ENCODE measurements around the gene CCDC194. TPM values are rescaled to one million over a fixed set of nuclear protein-coding genes. Genes with fewer than 3 reads are reported as not detected.
A peak's percentile ranks its signal among the peaks of the same experiment; 100 is the strongest.

The CCDC194 gene
- polyA plus RNA-seq, 3 donors = 2.3 to 7.1 (median 2.9) TPM

DNA sequence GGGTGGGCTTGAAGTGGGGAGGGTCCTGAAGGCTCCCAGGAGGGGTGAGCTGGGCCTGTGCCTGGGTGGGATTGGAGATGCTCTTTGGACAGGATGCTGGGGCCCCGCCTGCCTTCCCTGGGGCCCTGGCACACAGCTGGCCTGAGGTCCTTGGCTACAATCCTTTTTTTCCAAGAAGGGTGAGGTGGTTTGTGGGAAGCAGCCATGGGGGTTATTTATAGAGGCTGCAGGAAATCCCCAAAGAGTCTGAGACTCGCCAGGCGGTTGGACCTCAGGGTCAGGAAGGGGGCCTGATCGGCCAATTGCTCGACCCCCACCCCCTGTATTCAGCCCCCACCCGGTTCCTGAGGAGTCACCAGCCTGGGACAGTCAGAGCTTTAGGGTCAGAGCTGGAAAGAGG, 46.6 kb downstream of the CCDC194 start:
- DNase-seq (ENCODE audit: extremely low read depth in 1 of 11, low read depth in 9 of 11, low spot score in 4 of 11) = no peak

DNA sequence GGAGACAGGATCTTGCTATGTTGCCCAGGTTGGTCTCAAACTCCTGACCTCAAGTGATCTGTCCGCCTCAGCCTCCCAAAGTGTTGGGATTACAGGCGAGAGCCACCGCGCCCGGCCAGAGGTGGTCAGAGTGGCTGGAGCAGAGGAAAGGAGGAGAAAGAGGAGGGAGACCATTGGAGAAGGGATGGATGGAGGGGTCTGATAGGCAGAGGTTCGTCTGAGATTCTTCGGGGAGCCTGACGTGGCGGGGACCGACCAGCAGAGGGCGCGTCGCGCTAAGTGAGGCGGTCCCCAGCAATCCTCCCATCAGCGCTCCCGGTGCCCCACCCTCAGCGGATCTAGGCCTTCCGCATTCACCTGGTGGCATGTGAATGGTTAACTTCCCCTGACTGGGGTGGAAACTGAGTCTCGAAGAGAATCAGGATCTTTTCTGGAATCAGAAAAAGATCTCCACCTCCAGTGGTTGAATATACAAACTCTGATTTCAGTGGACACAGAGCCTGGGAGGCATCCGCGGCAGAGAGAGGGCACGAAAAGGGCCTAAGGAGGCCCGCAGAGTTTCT, 47.8 kb downstream of the CCDC194 start:
- peak in 4 of 11 donors; percentile 49 to 70 (median 62) for DNase-seq (ENCODE audit: extremely low read depth in 1 of 11, low read depth in 9 of 11, low spot score in 4 of 11)

DNA sequence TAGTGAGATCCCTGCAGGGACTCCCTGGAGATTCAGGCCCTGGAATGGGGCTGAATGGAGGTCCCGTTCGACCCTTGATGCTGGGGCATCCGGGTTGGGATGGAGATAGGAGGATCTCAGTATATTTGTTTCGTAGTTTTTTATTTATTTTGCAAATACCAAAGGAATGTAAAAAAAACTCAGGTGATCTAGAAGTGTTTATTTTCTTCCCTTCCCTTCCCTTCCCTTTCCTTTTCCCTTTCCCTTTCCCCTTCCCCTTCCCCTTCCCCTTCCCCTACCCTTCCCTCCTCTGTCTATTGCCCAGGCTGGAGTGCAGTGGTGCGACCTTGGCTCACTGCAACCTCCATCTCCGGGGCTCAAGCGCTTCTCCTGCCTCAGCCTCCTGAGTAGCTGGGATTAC, 52.2 kb downstream of the CCDC194 start:
- DNase-seq (ENCODE audit: extremely low read depth in 1 of 11, low read depth in 9 of 11, low spot score in 4 of 11) = no peak

DNA sequence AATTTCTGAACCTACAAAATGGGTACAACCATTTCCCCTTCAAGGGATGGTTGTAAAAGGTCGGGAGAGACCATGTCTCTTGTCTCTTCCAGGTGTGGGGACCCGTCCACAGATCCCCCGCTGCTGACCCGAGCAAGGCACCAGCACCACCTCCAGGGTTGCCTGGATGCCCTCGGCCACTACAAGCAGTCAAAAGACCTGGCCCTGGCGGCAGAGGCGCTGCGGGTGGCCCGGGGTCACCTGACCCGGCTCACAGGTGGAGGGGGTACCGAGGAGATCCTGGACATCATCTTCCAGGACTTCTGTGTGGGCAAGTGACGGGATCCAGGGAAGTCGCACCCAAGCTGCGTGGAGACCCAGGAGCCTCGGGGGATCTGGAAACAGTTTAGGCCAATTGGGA, 52.6 kb downstream of the CCDC194 start:
- no peak for DNase-seq (ENCODE audit: extremely low read depth in 1 of 11, low read depth in 9 of 11, low spot score in 4 of 11)

DNA sequence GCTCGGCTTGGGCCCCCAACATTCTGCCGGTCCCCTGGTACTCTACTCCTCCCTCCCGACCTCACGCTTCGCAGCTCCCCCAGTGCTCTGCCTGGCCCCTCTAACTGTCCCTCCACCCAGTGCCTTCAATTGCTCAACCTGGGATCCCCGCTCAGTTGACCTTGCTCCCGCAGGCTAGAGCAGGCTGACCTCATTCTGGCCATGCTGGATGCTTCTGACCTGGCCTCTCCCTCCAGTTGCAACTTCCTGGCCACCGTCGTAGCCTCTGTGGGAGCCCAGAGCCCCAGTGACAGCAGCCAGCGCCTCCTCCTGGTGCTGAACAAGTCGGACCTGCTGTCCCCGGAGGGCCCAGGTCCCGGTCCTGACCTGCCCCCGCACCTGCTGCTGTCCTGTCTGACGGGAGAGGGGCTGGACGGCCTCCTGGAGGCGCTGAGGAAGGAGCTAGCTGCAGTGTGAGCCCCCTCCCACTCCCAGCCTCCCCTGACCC, 53.1 kb downstream of the CCDC194 start:
- no peak for DNase-seq (ENCODE audit: extremely low read depth in 1 of 11, low read depth in 9 of 11, low spot score in 4 of 11)

Other genes starting within 250 kb of the CCDC194 start
- gene USE1, start 178.8 kb downstream of the CCDC194 start, polyA plus RNA-seq (ENCODE audit: insufficient read length in 3 of 3) = 10 to 100 TPM; 21.6 to 33.7 (median 30.9) TPM
- gene OCEL1, start 168.0 kb downstream of the CCDC194 start, polyA plus RNA-seq (ENCODE audit: insufficient read length in 3 of 3) = 10 to 100 TPM; 17.5 to 21.2 (median 20.3) TPM
- 10 to 100 TPM; 31.5 to 59.9 (median 44.3) TPM for gene NR2F6, start 148.3 kb downstream of the CCDC194 start, polyA plus RNA-seq (ENCODE audit: insufficient read length in 3 of 3)
- 1 to 10 TPM; 4.2 to 7.1 (median 6.5) TPM for gene USHBP1, start 129.5 kb downstream of the CCDC194 start, polyA plus RNA-seq (ENCODE audit: insufficient read length in 3 of 3)
- gene BABAM1, start 126.8 kb downstream of the CCDC194 start, polyA plus RNA-seq (ENCODE audit: insufficient read length in 3 of 3) = 100 to 1,000 TPM in 2 of 3 donors, 10 to 100 TPM in 1; 97.0 to 111 (median 107) TPM
- 1 to 10 TPM in 2 of 3 donors, under 1 TPM in 1; 0.95 to 1.7 (median 1.0) TPM for gene ANKLE1, start 112.3 kb downstream of the CCDC194 start, polyA plus RNA-seq (ENCODE audit: insufficient read length in 3 of 3)
- gene ABHD8, start 90.8 kb downstream of the CCDC194 start, polyA plus RNA-seq (ENCODE audit: insufficient read length in 3 of 3) = 10 to 100 TPM in 2 of 3 donors, 1 to 10 TPM in 1; 6.2 to 12.2 (median 11.5) TPM
- 10 to 100 TPM; 45.9 to 65.6 (median 57.3) TPM for gene MRPL34, start 88.3 kb downstream of the CCDC194 start, polyA plus RNA-seq (ENCODE audit: insufficient read length in 3 of 3)
- gene DDA1, start 84.6 kb downstream of the CCDC194 start, polyA plus RNA-seq (ENCODE audit: insufficient read length in 3 of 3) = 10 to 100 TPM; 29.8 to 41.8 (median 40.2) TPM
- 10 to 100 TPM in 2 of 3 donors, 1 to 10 TPM in 1; 9.3 to 17.4 (median 13.9) TPM for gene ANO8, start 59.3 kb downstream of the CCDC194 start, polyA plus RNA-seq (ENCODE audit: insufficient read length in 3 of 3)
- gene GTPBP3, start 56.6 kb downstream of the CCDC194 start, polyA plus RNA-seq (ENCODE audit: insufficient read length in 3 of 3) = 10 to 100 TPM; 17.7 to 28.5 (median 20.1) TPM
- 100 to 1,000 TPM; 142 to 223 (median 176) TPM for gene PLVAP, start 16.9 kb downstream of the CCDC194 start, polyA plus RNA-seq (ENCODE audit: insufficient read length in 3 of 3)
- 100 to 1,000 TPM; 115 to 149 (median 127) TPM for gene BST2, start 11.4 kb upstream of the CCDC194 start, polyA plus RNA-seq (ENCODE audit: insufficient read length in 3 of 3)
- gene MVB12A, start 25.9 kb upstream of the CCDC194 start, polyA plus RNA-seq (ENCODE audit: insufficient read length in 3 of 3) = 10 to 100 TPM; 49.5 to 73.2 (median 70.9) TPM
- gene TMEM221, start 54.5 kb upstream of the CCDC194 start, polyA plus RNA-seq (ENCODE audit: insufficient read length in 3 of 3) = 1 to 10 TPM; 2.8 to 4.1 (median 3.3) TPM
- gene NXNL1, start 66.7 kb upstream of the CCDC194 start, polyA plus RNA-seq (ENCODE audit: insufficient read length in 3 of 3) = under 1 TPM in 2 of 3 donors, not detected in 1; 0.26 to 0.64 TPM
- gene SLC27A1, start 76.3 kb upstream of the CCDC194 start, polyA plus RNA-seq (ENCODE audit: insufficient read length in 3 of 3) = 10 to 100 TPM; 12.0 to 22.2 (median 14.9) TPM
- 10 to 100 TPM; 52.5 to 82.6 (median 73.5) TPM for gene PGLS, start 117.5 kb upstream of the CCDC194 start, polyA plus RNA-seq (ENCODE audit: insufficient read length in 3 of 3)
- gene COLGALT1, start 161.5 kb upstream of the CCDC194 start, polyA plus RNA-seq (ENCODE audit: insufficient read length in 3 of 3) = 10 to 100 TPM; 44.8 to 58.0 (median 52.9) TPM